GM23338 (cell line): Measurements from ENCODE around the gene INTS3. TPM values are rescaled to one million over a fixed set of nuclear protein-coding genes. Genes with fewer than 3 reads are reported as not detected.

ENCODE experiments used
- ATAC-seq: fragments of 200-7000 bp; cut with Tn5 transposase; 3 replicates; pipeline ENCODE4 v1.9.1; 2020
- DNase-seq: peaks from one replicate; pipeline ENCODE4 v3.0.0-alpha.2; 2015; ENCODE audit warnings: low spot score
- H2AFZ ChIP-seq: fragments of 200-600 bp; sonication (generic); 2 replicates; pipeline ENCODE4 v1.8.0; 2016; ENCODE audit warnings: antibody characterized with exemption, mild to moderate bottlenecking, moderate library complexity
- H3F3A ChIP-seq: fragments of 200-600 bp; sonication (generic); replicated peaks from 2 replicates; pipeline ENCODE4 v1.8.0; 2017; ENCODE audit warnings: antibody characterized with exemption, mixed run types, low read depth
- H3K27ac ChIP-seq: fragments of 200-600 bp; sonication (generic); 2 replicates; pipeline ENCODE4 v1.6.1; 2016; ENCODE audit warnings: low read depth
- H3K27me3 ChIP-seq: fragments of 200-600 bp; sonication (generic); 2 replicates; pipeline ENCODE4 v1.8.0; 2016; ENCODE audit warnings: mild to moderate bottlenecking, mixed run types, moderate library complexity; ENCODE audit not compliant: insufficient read depth
- H3K36me3 ChIP-seq: fragments of 200-600 bp; sonication (generic); 2 replicates; pipeline ENCODE4 v1.8.0; 2016; ENCODE audit warnings: mild to moderate bottlenecking; ENCODE audit not compliant: insufficient read depth
- H3K4me1 ChIP-seq: fragments of 200-600 bp; sonication (generic); 2 replicates; pipeline ENCODE4 v1.8.0; 2016; ENCODE audit warnings: mild to moderate bottlenecking, moderate library complexity; ENCODE audit not compliant: insufficient read depth
- H3K4me2 ChIP-seq: fragments of 200-600 bp; sonication (generic); 2 replicates; pipeline ENCODE4 v1.7.1; 2017; ENCODE audit warnings: mixed run types
- H3K4me3 ChIP-seq: fragments of 200-600 bp; sonication (generic); 2 replicates; pipeline ENCODE4 v1.6.1; 2016; ENCODE audit warnings: mixed run types
- H3K79me2 ChIP-seq: fragments of 200-600 bp; sonication (generic); replicated peaks from 2 replicates; pipeline ENCODE4 v1.8.0; 2017; ENCODE audit warnings: mild to moderate bottlenecking; ENCODE audit not compliant: insufficient read depth
- H3K9me2 ChIP-seq: fragments of 200-600 bp; sonication (generic); 2 replicates; pipeline ENCODE4 v1.8.0; 2017; ENCODE audit not compliant: insufficient read depth
- H4K20me1 ChIP-seq: fragments of 200-600 bp; sonication (generic); replicated peaks from 2 replicates; pipeline ENCODE4 v1.8.0; 2017; ENCODE audit warnings: mild to moderate bottlenecking; ENCODE audit not compliant: insufficient read depth
- H3K27ac Mint-ChIP-seq: 2 replicates; pipeline ENCODE4 v1.8.0; 2020; ENCODE audit warnings: inconsistent platforms, mild to moderate bottlenecking, moderate library complexity, mixed read lengths
- H3K27me3 Mint-ChIP-seq: 3 replicates; pipeline ENCODE4 v1.8.0; 2022; ENCODE audit warnings: low read depth, mild to moderate bottlenecking, moderate library complexity, mixed read lengths, inconsistent platforms; ENCODE audit not compliant: insufficient read depth, poor library complexity
- H3K36me3 Mint-ChIP-seq: 3 replicates; pipeline ENCODE4 v1.8.0; 2021; ENCODE audit warnings: low read depth, mild to moderate bottlenecking, inconsistent platforms, moderate library complexity, mixed read lengths
- H3K4me1 Mint-ChIP-seq: 3 replicates; pipeline ENCODE4 v1.8.0; 2020; ENCODE audit warnings: mild to moderate bottlenecking, inconsistent platforms, mixed read lengths
- H3K4me3 Mint-ChIP-seq: 3 replicates; pipeline ENCODE4 v1.8.0; 2021; ENCODE audit warnings: moderate library complexity, mild to moderate bottlenecking, inconsistent platforms, mixed read lengths
- H3K9me3 Mint-ChIP-seq: 3 replicates; pipeline ENCODE4 v1.8.0; 2020; ENCODE audit warnings: moderate library complexity, mild to moderate bottlenecking, inconsistent platforms, mixed read lengths
- CREB1 ChIP-seq: fragments of 250-450 bp; sonication (Bioruptor Pico); IDR thresholded peaks from 2 replicates; pipeline ENCODE4 v1.5.0; 2020; ENCODE audit warnings: low read depth, mild to moderate bottlenecking, moderate library complexity
- CTCF ChIP-seq, 2 experiments: fragments of 200-600 bp in 1 of 2; sonication (generic) in 1 of 2; conservative IDR thresholded peaks; 2 replicates each; pipeline versions ENCODE4 v1.5.1 to v1.6.1; 2016 to 2017; ENCODE audit warnings: antibody characterized with exemption in 2 of 2, low read depth in 2 of 2, mild to moderate bottlenecking in 2 of 2, moderate library complexity in 1 of 2
- ETS1 ChIP-seq: IDR thresholded peaks from 2 replicates; pipeline ENCODE4 v1.6.1; 2016; ENCODE audit warnings: antibody characterized with exemption
- EZH2 ChIP-seq: fragments of 200-600 bp; sonication (generic); IDR thresholded peaks from one replicate; pipeline ENCODE4 v1.8.0; 2017; ENCODE audit warnings: antibody characterized with exemption, mild to moderate bottlenecking, low read depth; ENCODE audit not compliant: unreplicated experiment
- JUNB ChIP-seq: IDR thresholded peaks from one replicate; pipeline ENCODE4 v1.6.1; 2016; ENCODE audit warnings: antibody characterized with exemption; ENCODE audit not compliant: unreplicated experiment
- NANOG ChIP-seq: IDR thresholded peaks from 2 replicates; pipeline ENCODE4 v1.6.1; 2016; ENCODE audit warnings: antibody characterized with exemption, borderline replicate concordance
- REST ChIP-seq: IDR thresholded peaks from one replicate; pipeline ENCODE4 v1.6.1; 2018; ENCODE audit warnings: antibody characterized with exemption; ENCODE audit not compliant: unreplicated experiment
- STAT1 ChIP-seq: IDR thresholded peaks from one replicate; pipeline ENCODE4 v1.6.1; 2016; ENCODE audit warnings: antibody characterized with exemption; ENCODE audit not compliant: unreplicated experiment
- ZNF114 ChIP-seq: fragments of 250-450 bp; sonication (Bioruptor Pico); IDR thresholded peaks from 2 replicates; pipeline ENCODE4 v1.5.0; 2020; ENCODE audit warnings: mild to moderate bottlenecking, moderate library complexity
- ZNF331 ChIP-seq: fragments of 250-450 bp; sonication (Bioruptor Pico); IDR thresholded peaks from 2 replicates; pipeline ENCODE4 v1.5.0; 2020; ENCODE audit warnings: low read depth, mild to moderate bottlenecking, moderate library complexity
- ZNF462 ChIP-seq: fragments of 250-450 bp; sonication (Bioruptor Pico); IDR thresholded peaks from 2 replicates; pipeline ENCODE4 v1.5.0; 2020; ENCODE audit warnings: mild to moderate bottlenecking, moderate library complexity
- polyA plus RNA-seq: library from polyadenylated mRNA; unstranded; fragments of >200 nt; fragmentation: Nextera tagmentation; extraction: Ambion mirVana; gene quantifications from 2 replicates; pipeline ENCODE4 v1.2.1, GENCODE V29; 2016
- total RNA-seq: library from RNA; depleted of rRNA; stranded (reverse); fragments of >200 nt; shearing (Covaris generic); gene quantifications from 2 replicates; pipeline ENCODE4 v1.2.3, GENCODE V29; 2014

INTS3 gene
- total and polyA plus RNA-seq, 2 experiments from 2014 or later: 22.7 to 51.3 TPM

- peaks cover 23% of the 10 kb centered on the region for H3K4me1 Mint-ChIP-seq
- H3K27ac Mint-ChIP-seq: no peak overlapping the region
- H3K4me2 ChIP-seq: no peak overlapping the region
- ATAC-seq (no peak), DNase-seq (no peak)
- H3K4me3 ChIP-seq: no peak overlapping the region
- H3F3A ChIP-seq: 0 out of 2 replicates have a peak, but pooled peaks cover 2% of the 10 kb centered on the region
- no peaks in the 10 kb centered on the region for H4K20me1 ChIP-seq
- no peak for TF ChIP-seq REST
- no peak for TF ChIP-seq ZNF331 (CRISPR knock-in tag)
- no peak for TF ChIP-seq STAT1
- no peak for TF ChIP-seq EZH2
- no peak for TF ChIP-seq ETS1
- no peak for TF ChIP-seq JUNB
- no peak for TF ChIP-seq CREB1 (CRISPR knock-in tag)
- no peak for TF ChIP-seq ZNF114 (CRISPR knock-in tag)
- TF ChIP-seq CTCF (conservative IDR thresholded peaks at IDR 0.05; ENCODE audit: low read depth in 2 of 2): no peak
- TF ChIP-seq ZNF462 (CRISPR knock-in tag): no peak
- TF ChIP-seq NANOG: no peak
- H3K4me3 Mint-ChIP-seq: no peak overlapping the region
- no peaks in the 10 kb centered on the region; the same call in 1 of the 3 replicates for H3K9me3 Mint-ChIP-seq
- H3K4me1 ChIP-seq: peaks cover 6% of the 10 kb centered on the region
- peaks cover 24% of the 10 kb centered on the region for H3K27me3 ChIP-seq
- H3K9me2 ChIP-seq: no peaks in the 10 kb centered on the region
- no peak overlapping the region for H2AFZ ChIP-seq
- H3K79me2 ChIP-seq: no peaks in the 10 kb centered on the region
- H3K36me3 Mint-ChIP-seq: peaks cover 58% of the 10 kb centered on the region
- no peak overlapping the region for H3K27ac ChIP-seq
- no peaks in the 10 kb centered on the region for H3K36me3 ChIP-seq
- peaks cover 28% of the 10 kb centered on the region for H3K27me3 Mint-ChIP-seq
Observed at GRCh38 chr1:153683854-153684253, 44.0 kb upstream of the INTS3 start.
